Lung microvascular endothelial cell (primary cell): ENCODE measurements around the gene ATXN3L. TPM values are rescaled to one million over a fixed set of nuclear protein-coding genes. Genes with fewer than 3 reads are reported as not detected.

ENCODE experiments used
- DNase-seq, 2 donors: peaks; one replicate each; pipeline versions ENCODE4 v3.0.0 to v3.0.0-alpha.2; 2010; ENCODE audit warnings: low read depth in 2 of 2
- total RNA-seq: library from RNA; depleted of rRNA; stranded (reverse); fragments of >200 nt; gene quantifications from 2 replicates; pipeline ENCODE4 v1.2.1, GENCODE V29; 2014

The ATXN3L gene
- total RNA-seq, 1 donor from 2014 or later, result not detected

DNA sequence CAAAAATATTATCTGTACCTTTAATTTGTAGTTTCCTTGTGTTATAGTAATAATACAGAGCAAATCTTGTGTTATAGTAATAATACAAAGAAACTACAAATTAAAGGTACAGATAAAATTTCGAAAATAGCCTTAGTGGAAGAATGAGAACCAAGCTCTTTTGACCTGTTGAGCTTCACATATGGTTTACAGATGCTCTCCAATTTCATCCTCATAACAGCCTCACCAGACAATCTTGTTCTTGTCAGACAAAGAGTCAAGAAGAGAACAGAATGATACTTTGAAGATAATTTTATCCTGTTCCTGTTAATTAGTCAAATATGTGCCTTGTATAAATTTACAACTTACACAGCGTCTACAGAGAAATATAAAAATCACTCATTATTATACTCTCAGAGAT lies 12.8 kb downstream of the ATXN3L start:
- DNase-seq, result no peak

DNA sequence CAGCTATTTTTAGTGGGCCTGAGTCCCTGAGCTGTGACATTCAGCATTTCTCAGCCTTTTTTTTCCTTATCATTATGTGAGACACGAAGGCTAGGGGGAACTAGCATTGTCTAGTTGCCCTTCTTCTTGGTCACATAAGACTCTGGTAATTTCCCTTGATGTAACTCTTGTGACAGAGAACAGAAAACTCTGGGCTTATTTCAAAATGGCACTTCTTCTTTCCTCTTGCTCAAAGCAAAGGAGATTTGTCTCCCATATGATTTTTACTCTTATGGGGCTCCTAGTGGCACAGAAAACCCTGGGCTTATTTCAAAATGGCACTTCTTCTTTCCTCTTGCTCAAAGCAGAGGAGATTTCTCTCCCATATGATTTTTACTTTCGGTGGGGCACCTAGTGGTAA lies 14.7 kb downstream of the ATXN3L start:
- no peak for DNase-seq

GRCh38 chrX:13304052-13304451 lies 15.8 kb downstream of the ATXN3L start:
- DNase-seq, result peak; percentile 27 to 46

DNA sequence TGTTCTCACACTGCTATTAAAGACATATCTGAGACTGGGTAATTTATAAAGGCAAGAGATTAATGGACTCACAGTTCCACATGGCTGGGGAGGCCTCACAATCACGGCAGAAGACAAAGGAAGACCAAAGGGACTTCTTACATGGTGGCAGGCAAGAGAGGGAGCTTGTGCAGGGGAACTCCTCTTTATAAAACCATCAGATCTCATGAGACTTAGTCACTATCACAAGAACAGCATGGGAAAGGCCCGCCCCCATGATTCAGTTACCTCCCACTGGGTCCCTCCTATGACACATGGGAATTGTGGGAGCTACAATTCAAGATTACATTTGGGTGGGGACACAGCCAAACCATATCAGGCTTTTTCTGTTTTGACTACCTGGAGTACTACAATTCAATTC lies 16.6 kb downstream of the ATXN3L start:
- peak in 1 of 2 donors; percentile 24 for DNase-seq

GRCh38 chrX:13298836-13299235 lies 21.0 kb downstream of the ATXN3L start:
- DNase-seq, result no peak

DNA sequence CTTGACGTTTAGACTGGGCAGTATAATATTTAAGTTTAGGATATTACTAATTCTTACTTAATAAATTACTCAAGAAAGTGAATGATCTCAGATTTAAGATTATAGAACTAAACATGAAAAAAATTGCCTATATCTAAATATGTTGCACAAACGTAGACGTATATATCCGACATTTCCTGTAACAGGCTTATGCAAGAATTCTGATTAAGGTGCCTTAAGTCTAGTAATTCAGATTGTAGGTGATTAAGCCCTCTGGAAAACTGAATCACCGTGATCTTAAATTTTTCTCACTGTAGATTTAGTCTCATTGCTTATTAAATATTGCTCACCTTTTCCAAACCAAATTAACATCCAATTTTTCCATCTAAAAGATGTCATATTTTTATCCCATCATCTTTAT lies 24.0 kb downstream of the ATXN3L start:
- no peak for DNase-seq

- DNase-seq, result peak in 1 of 2 donors; percentile 43
Observed at GRCh38 chrX:13293700-13294099, 26.2 kb downstream of the ATXN3L start.

- no peak for DNase-seq
Observed at GRCh38 chrX:13290891-13291614, 28.8 kb downstream of the ATXN3L start.

DNA sequence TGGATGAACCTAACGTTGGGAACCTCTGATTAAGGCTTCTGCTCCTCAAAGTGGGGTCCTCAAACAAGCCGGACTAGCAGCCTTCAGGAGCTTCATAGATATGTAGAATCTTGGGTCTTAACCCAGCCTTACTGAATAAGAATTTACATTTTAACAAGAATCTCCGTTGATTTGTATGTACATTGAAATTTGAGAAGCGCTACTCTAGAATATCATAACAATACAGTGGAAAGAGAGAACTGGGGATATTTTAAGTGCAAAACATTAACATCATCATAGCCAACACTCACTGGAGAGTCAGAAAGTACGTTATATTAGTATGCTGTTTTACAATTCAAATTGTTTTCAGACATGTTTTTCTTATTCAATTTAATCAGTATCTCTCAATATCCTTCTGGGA lies 31.2 kb downstream of the ATXN3L start:
- no peak for DNase-seq

DNA sequence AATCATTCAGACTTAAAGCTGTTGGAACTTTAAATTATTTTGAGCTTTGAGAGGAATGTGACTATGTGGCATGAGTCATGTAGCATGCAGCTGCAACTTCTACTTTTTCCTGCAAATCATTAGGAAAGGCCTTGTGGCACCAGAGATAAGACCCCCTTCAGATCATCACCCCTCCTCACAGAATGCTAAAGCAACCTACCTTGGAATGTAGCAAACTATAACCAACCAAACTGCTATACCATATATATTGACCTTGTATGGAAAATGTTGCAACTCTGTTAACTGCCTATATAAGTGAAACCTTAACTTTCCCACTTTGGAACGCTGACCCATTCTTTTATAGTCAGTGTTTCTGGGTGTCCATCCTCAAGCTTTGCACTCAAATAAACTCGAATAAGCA lies 32.0 kb downstream of the ATXN3L start:
- DNase-seq, result peak; percentile 10 to 74

GRCh38 chrX:13285693-13286092 lies 34.2 kb downstream of the ATXN3L start:
- DNase-seq, result no peak

DNA sequence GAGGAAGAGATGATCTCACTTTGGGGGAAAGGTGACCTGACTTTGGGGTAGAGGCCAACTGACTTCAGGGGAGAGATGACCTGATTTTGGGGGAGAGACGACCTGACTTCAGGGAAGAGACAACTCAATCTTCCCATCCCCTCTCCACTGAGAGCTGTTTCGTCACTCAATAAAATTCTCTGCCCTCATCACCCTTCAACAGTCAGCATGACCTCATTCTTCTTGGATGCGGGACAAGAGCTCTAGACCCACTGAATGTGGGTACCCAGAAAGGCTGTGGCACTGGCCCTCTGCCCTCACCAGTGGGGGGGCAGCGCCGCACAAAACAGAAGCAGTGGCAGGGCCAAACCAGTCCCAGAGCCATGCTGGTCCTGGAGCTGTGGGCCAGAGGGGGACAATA lies 34.6 kb downstream of the ATXN3L start:
- DNase-seq, result no peak

GRCh38 chrX:13284570-13284969 lies 35.3 kb downstream of the ATXN3L start:
- peak in 1 of 2 donors; percentile 22 for DNase-seq

DNA sequence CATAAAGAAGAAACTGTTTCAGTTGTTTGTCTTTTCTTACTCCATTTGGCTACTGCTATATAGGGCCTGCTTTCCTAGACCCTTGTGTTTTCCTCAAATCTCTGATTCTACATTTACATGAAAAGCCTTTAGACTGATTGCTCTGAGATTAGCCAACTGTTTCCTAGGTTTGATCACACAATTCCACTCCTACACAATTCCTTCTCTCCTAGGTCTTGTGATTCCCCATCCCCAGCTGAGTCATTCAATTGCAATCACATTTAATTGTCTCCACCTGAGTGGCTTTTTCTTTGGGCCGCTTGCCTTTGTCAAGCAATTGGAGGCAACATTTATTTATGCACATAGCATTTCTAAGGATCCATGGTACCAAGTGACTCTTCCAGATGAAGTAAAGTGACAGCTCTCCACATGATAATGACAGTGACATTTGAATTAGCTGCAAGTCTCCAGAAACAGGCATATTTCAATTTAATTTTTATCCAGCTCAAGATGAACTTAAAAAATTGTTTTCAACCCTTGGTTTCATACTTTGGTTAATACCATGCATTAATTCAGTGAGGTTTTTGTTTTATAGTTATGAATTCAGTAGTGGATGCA lies 35.8 kb downstream of the ATXN3L start:
- DNase-seq, result peak in 1 of 2 donors; percentile 64

GRCh38 chrX:13283512-13283911 lies 36.3 kb downstream of the ATXN3L start:
- DNase-seq, result peak in 1 of 2 donors; percentile 69

DNA sequence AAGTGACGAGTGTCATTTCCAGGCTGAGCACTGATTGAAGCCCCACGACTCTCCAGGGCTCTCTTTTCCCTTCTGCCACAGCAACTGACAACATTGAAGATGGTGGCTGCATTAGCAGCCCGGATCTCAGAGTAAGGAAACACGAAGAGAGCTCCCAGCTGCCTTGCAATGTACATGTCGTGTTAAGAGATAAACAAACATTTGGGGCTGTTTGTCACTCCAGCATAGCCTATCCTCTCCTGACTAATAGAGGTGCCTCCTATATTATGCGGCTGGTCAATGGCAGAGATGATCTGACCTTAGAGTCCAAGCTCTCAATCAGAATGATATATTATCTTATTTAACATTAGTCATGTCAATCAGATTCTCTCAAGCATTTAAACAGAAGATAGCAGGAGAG lies 38.6 kb downstream of the ATXN3L start:
- DNase-seq, result no peak

DNA sequence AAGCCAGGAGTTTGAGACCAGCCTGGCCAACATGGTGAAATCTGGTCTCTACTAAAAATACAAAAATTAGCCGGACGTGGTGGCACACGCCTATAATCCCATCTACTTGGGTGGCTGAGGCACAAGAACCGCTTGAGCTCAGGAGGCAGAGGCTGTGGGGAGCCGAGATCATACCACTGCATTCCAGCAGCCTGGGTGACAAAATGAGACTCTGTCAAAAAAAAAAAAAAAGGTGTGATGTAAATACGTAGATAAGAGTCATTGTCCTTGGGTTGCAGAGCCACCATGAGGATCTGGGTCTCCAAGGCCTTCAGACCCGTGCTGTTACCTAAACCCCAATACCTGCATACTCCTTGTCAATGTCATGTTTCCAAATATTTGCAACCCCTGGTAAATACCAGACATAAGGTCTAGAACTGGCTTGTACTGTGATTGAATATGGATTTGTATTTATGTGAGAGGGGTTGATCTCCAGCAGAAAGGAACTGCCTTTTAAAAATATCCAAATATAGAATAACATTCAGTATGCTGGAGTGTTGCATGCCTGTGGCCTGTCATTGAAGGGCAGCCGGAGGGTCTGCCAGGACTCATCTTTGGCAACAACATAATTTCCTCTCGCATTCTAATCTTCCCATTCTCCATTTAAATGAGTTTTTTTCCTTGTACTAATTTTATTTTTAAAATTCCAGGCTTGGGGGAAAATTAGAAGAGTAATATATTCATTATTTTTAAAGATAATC lies 40.4 kb downstream of the ATXN3L start:
- peak in 1 of 2 donors; percentile 20 for DNase-seq

GRCh38 chrX:13277539-13277938 lies 42.3 kb downstream of the ATXN3L start:
- no peak for DNase-seq

- no peak for DNase-seq
Observed at GRCh38 chrX:13276991-13277390, 42.9 kb downstream of the ATXN3L start.

GRCh38 chrX:13275031-13275430 lies 44.8 kb downstream of the ATXN3L start:
- DNase-seq, result no peak

GRCh38 chrX:13272426-13272825 lies 47.4 kb downstream of the ATXN3L start:
- DNase-seq, result no peak

DNA sequence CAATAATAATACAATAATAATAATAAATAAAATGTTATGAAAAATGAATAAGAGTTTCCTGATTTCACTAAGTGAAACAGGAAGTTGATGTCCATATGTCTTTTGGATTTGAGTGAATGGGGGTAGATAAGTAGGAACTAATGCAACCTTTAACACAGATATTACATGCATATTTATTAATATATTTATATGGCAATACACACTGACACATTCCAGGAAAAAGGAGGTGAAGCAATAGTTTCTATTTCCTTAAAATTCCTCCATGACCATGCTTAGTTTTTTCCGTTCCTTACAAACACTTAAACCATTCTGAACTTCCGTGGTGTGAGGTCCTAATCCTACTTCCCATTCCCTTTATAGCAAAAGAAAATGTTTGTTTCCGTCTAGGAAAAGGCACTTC lies 48.3 kb downstream of the ATXN3L start:
- peak in 1 of 2 donors; percentile 39 for DNase-seq

- DNase-seq, result no peak
Observed at GRCh38 chrX:13270360-13270759, 49.5 kb downstream of the ATXN3L start.
